Measurements from ENCODE around the gene ZNF480.
A peak's percentile ranks its signal among the peaks of the same experiment; 100 is the strongest.
"Not testable (repeated sequence)": the region's sequence is repeated elsewhere in the genome, so short reads cannot be mapped to it uniquely, and the experiment has no call there.

The ZNF480 gene

GRCh38 chr19:52322429-52322828 is 25.5 kb downstream of the ZNF480 start:
- H3K27me3 ChIP-seq, result no peaks in the 10 kb centered on the region
- TF ChIP-seq, protein P1, sequence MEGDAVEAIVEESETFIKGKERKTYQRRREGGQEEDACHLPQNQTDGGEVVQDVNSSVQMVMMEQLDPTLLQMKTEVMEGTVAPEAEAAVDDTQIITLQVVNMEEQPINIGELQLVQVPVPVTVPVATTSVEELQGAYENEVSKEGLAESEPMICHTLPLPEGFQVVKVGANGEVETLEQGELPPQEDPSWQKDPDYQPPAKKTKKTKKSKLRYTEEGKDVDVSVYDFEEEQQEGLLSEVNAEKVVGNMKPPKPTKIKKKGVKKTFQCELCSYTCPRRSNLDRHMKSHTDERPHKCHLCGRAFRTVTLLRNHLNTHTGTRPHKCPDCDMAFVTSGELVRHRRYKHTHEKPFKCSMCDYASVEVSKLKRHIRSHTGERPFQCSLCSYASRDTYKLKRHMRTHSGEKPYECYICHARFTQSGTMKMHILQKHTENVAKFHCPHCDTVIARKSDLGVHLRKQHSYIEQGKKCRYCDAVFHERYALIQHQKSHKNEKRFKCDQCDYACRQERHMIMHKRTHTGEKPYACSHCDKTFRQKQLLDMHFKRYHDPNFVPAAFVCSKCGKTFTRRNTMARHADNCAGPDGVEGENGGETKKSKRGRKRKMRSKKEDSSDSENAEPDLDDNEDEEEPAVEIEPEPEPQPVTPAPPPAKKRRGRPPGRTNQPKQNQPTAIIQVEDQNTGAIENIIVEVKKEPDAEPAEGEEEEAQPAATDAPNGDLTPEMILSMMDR (IDR thresholded peaks at IDR 0.05), result no peak
- peaks cover 59 to 89% (median 78%) of the 10 kb centered on the region in 3 donors for H3K36me3 ChIP-seq
- intact Hi-C loops (cut with DNase I; ENCODE audit: low total_unique reads), result no loop called here
- H3K9me3 ChIP-seq, result peaks cover 44 to 100% (median 94%) of the 10 kb centered on the region in 3 donors
- DNase-seq, result no peak
- no peak overlapping the region for H3K4me3 ChIP-seq
- H3K27ac ChIP-seq, result no peak overlapping the region
- no peaks in the 10 kb centered on the region for H3K4me1 ChIP-seq

DNA sequence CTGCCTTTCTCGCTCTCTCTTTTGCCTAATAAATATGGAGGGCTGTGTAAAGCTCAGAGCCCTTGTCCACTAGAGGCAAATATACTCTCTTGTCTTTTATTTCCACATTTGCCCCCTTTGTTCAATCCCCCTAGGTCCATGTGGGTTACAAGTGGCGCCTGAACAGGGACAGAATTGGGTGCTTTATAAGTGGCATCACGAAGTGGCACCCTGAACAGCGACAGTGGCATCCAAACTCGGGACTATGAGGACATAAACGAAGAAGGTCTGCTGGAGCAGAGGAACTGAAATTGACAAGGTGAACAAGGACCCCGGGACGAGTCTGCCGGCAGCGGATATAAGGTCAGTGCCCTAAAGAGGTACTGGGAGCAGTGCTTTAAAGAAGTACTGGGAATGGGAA is 34.8 kb downstream of the ZNF480 start:
- no peak for DNase-seq
- Histone ChIP-seq H3K27me3 (no peaks in the 10 kb centered on the region), H3K4me1 (peaks cover 0 to 4% (median 2%) of the 10 kb centered on the region in 4 donors), H3K4me3 (no peak overlapping the region), H3K36me3 (peaks cover 0 to 7% (median 0%) of the 10 kb centered on the region in 3 donors), H3K27ac (no peak overlapping the region), H3K9me3 (peaks cover 4 to 79% (median 62%) of the 10 kb centered on the region in 3 donors)
- TF ChIP-seq, protein P1 (IDR thresholded peaks at IDR 0.05), result no peak
- intact Hi-C loops (cut with DNase I; ENCODE audit: low total_unique reads), result no loop called here

DNA sequence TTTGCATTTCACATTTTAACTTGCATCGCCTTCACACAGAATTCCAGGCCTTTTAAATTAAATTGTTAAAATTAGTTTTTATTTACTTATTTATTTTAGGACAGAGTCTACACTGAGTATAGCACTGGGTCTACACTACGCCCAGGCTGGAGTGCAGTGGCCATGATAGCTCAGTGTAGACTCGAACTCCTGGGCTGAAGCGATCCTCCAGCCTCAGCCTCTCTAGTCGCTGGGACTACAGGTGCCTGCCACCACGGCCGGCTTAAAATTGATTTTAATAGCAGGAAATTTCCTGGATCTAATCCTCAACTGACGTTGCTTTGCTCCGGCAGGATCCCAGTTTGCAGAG is 38.8 kb downstream of the ZNF480 start:
- Histone ChIP-seq H3K27me3 (no peaks in the 10 kb centered on the region), H3K36me3 (peaks cover 0 to 7% (median 0%) of the 10 kb centered on the region in 3 donors), H3K4me3 (peak overlapping the region; percentile 69 to 84), H3K27ac (peak overlapping the region; percentile 83 to 84), H3K9me3 (peaks cover under 1 to 40% (median 26%) of the 10 kb centered on the region in 3 donors), H3K4me1 (peaks cover 0 to 11% (median 8%) of the 10 kb centered on the region in 4 donors)
- no peak for DNase-seq
- TF ChIP-seq, protein P1 (IDR thresholded peaks at IDR 0.05), result no peak
- intact Hi-C loops (cut with DNase I; ENCODE audit: low total_unique reads), result no loop called here

- Histone ChIP-seq H3K36me3 (peaks cover 0 to 3% (median 0%) of the 10 kb centered on the region in 3 donors), H3K9me3 (peaks cover 0 to 34% (median 20%) of the 10 kb centered on the region in 3 donors), H3K27ac (peak within 1 kb of the TSS; percentile 83 to 84), H3K27me3 (no peaks in the 10 kb centered on the region), H3K4me1 (peaks cover 0 to 11% (median 8%) of the 10 kb centered on the region in 4 donors), H3K4me3 (peak within 1 kb of the TSS; percentile 69 to 84)
- TF ChIP-seq, protein P1 (IDR thresholded peaks at IDR 0.05), result no peak
- peak; percentile 83 to 93 for DNase-seq
- intact Hi-C loops (cut with DNase I; ENCODE audit: low total_unique reads), result no loop called here
Measured at GRCh38 chr19:52336117-52336790, 39.3 kb downstream of the ZNF480 start, which contains the start of gene ZNF610. TSS of gene ZNF610 (plus strand) at chr19:52336243. CDS start at chr19:52349173, 12,930 bp downstream.

DNA sequence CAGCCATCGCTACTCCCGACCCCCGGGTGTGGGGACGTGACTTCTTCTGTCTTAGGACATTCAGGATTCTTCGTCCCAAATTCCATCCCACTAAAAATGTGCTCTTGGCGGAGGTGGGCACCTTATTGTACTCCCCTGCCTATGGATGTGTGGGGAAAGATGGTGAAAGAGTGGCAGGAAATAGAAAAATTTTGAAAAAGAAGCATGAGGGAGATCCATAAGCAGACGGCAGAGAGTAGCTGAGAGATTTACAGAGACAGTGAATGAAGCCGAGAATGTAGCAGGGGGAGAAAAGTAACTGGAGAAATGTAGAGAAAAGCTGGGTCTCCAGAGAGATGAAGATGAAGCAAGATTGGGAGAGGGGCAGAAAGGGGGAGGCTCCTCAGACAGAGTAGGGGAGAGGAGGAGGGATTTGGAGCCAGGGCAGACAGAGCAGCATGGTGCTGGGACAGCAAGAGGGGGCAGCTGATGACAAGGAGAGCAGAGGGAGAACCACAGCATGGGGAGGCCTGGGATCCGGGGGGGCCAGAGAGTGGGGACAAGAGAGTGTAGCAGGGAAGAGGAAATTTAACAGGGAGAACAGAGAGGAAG is 39.9 kb downstream of the ZNF480 start:
- no peak for DNase-seq
- Histone ChIP-seq H3K4me3 (peak overlapping the region; percentile 69 to 84), H3K9me3 (peaks cover 0 to 28% (median 14%) of the 10 kb centered on the region in 3 donors), H3K4me1 (peaks cover 0 to 11% (median 8%) of the 10 kb centered on the region in 4 donors), H3K27ac (peak overlapping the region; percentile 83 to 84), H3K27me3 (no peaks in the 10 kb centered on the region), H3K36me3 (no peaks in the 10 kb centered on the region)
- intact Hi-C loops (cut with DNase I; ENCODE audit: low total_unique reads), result no loop called here
- TF ChIP-seq, protein P1 (IDR thresholded peaks at IDR 0.05), result no peak

GRCh38 chr19:52339022-52339421 is 42.1 kb downstream of the ZNF480 start:
- intact Hi-C loops (cut with DNase I; ENCODE audit: low total_unique reads); H3K36me3 ChIP-seq; H3K9me3 ChIP-seq; DNase-seq; H3K4me3 ChIP-seq; H3K27me3 ChIP-seq; H3K27ac ChIP-seq: not testable (repeated sequence)
- H3K4me1 ChIP-seq, result peaks cover 0 to 11% (median 8%) of the 10 kb centered on the region in 4 donors

Measured in tibial artery (tissue), 4 donors.